ENCODE measurements around the gene CPVL.

- TF ChIP-seq POLR2AphosphoS5 (IDR thresholded peaks at IDR 0.05; ENCODE audit: low read depth, low read length) (no peak), POLR2A (IDR thresholded peaks at IDR 0.05; ENCODE audit: low read depth, low read length) (no peak)
Measured at GRCh38 chr7:28960071-28960840, 186.1 kb downstream of the CPVL start.

All from GM12892 (cell line).